Fibroblast of mammary gland (primary cell): ENCODE results near the gene MAP2K6.

Experiments used
- DNase-seq: peaks from one replicate; pipeline ENCODE4 v3.0.0-alpha.2; 2010; ENCODE audit warnings: low read depth
- H3K4me3 ChIP-seq: 2 replicates; pipeline ENCODE4 v1.5.1; 2011; ENCODE audit warnings: low read depth, mild to moderate bottlenecking, low read length, moderate library complexity; ENCODE audit not compliant: control insufficient read depth
- CTCF ChIP-seq: conservative IDR thresholded peaks from 2 replicates; pipeline ENCODE4 v1.5.1; 2011; ENCODE audit warnings: low read depth, low read length, inconsistent platforms; ENCODE audit not compliant: control insufficient read depth, insufficient read depth

MAP2K6 gene

GRCh38 chr17:69461951-69462369, 47.5 kb downstream of the MAP2K6 start:
- H3K4me3 ChIP-seq = no peak overlapping the region
- TF ChIP-seq CTCF = no peak
- DNase-seq = no peak

- H3K4me3 ChIP-seq = no peak overlapping the region
- TF ChIP-seq CTCF = no peak
- no peak for DNase-seq
Measured at GRCh38 chr17:69462882-69463281, 48.4 kb downstream of the MAP2K6 start.

- H3K4me3 ChIP-seq = no peak overlapping the region
- TF ChIP-seq CTCF = no peak
- DNase-seq = no peak
Measured at GRCh38 chr17:69466451-69466850, 52.0 kb downstream of the MAP2K6 start.

- H3K4me3 ChIP-seq = no peak overlapping the region
- no peak for TF ChIP-seq CTCF
- peak; percentile 20 for DNase-seq
Measured at GRCh38 chr17:69466905-69467667, 52.6 kb downstream of the MAP2K6 start.

GRCh38 chr17:69468207-69468606, 53.7 kb downstream of the MAP2K6 start:
- no peak for DNase-seq
- no peak for TF ChIP-seq CTCF
- H3K4me3 ChIP-seq = no peak overlapping the region

GRCh38 chr17:69470702-69471101, 56.2 kb downstream of the MAP2K6 start:
- no peak for TF ChIP-seq CTCF
- H3K4me3 ChIP-seq = no peak overlapping the region

More at GRCh38 chr17:69470702-69471101, 56.2 kb downstream of the MAP2K6 start:
- no peak for DNase-seq
